HepG2 (cell line): ENCODE data around the gene PCBD2. TPM values are rescaled to one million over a fixed set of nuclear protein-coding genes. Genes with fewer than 3 reads are reported as not detected.

ENCODE experiments used
- CHD2 ChIP-seq: IDR thresholded peaks from 2 replicates; pipeline ENCODE4 v1.6.1; 2011; ENCODE audit warnings: low read depth, low read length, improper control_type of control experiment
- E2F2 ChIP-seq: sonication (generic); formaldehyde crosslinking; IDR thresholded peaks from 2 replicates; pipeline ENCODE4 v1.4.0; 2020; ENCODE audit warnings: missing genetic modification reagents, borderline replicate concordance
- HNRNPLL ChIP-seq: fragments of 200-400 bp; formaldehyde crosslinking; IDR thresholded peaks from 2 replicates; pipeline ENCODE4 v1.6.1; 2017; ENCODE audit warnings: mild to moderate bottlenecking, low read depth, low read length; ENCODE audit not compliant: poor library complexity, severe bottlenecking
- SIN3A ChIP-seq: IDR thresholded peaks from 2 replicates; pipeline ENCODE4 v1.6.1; 2011; ENCODE audit warnings: low read depth, mild to moderate bottlenecking, control low read depth, low read length, borderline replicate concordance
- ZBTB38 ChIP-seq: sonication (generic); formaldehyde crosslinking; IDR thresholded peaks from 2 replicates; pipeline ENCODE4 v1.5.1; 2020; ENCODE audit warnings: mild to moderate bottlenecking, missing genetic modification reagents
- ZNF101 ChIP-seq: sonication (generic); formaldehyde crosslinking; IDR thresholded peaks from 2 replicates; pipeline ENCODE4 v1.4.0; 2020; ENCODE audit warnings: mild to moderate bottlenecking, low read depth, missing genetic modification reagents, borderline replicate concordance
- ZNF292 ChIP-seq: sonication (generic); formaldehyde crosslinking; IDR thresholded peaks from 2 replicates; pipeline ENCODE4 v1.8.1; 2022; ENCODE audit warnings: mild to moderate bottlenecking, low read depth, missing genetic modification reagents, borderline replicate concordance
- ZNF33B ChIP-seq: sonication (generic); formaldehyde crosslinking; IDR thresholded peaks from 2 replicates; pipeline ENCODE4 v1.5.1; 2020; ENCODE audit warnings: mild to moderate bottlenecking, missing genetic modification reagents
- ZNF407 ChIP-seq: sonication (generic); formaldehyde crosslinking; IDR thresholded peaks from one replicate; pipeline ENCODE4 v1.5.1; 2020; ENCODE audit warnings: mild to moderate bottlenecking, missing genetic modification reagents; ENCODE audit errors: not compliant biosample characterization
- ZNF724P ChIP-seq: sonication (generic); formaldehyde crosslinking; IDR thresholded peaks from 2 replicates; pipeline ENCODE4 v1.8.0; 2022; ENCODE audit warnings: missing genetic modification reagents, borderline replicate concordance
- ZNF891 ChIP-seq: sonication (generic); formaldehyde crosslinking; IDR thresholded peaks from 2 replicates; pipeline ENCODE4 v1.5.0; 2020; ENCODE audit warnings: mild to moderate bottlenecking, missing genetic modification reagents
- polyA plus RNA-seq, 8 experiments: library from polyadenylated mRNA; depleted of rRNA in 3 of 8; stranded (reverse) in 7 of 8; unstranded in 1 of 8; fragments of >200 nt; fragmentation: Illumina TruSeq in 4 of 8; extraction: Trizol in 4 of 8; gene quantifications; 2 replicates each; pipeline versions ENCODE4 v1.2.1 to v1.2.3, GENCODE V29; 2011 to 2016; ENCODE audit warnings: low read depth in 4 of 8, missing spikeins in 1 of 8, mixed read lengths in 1 of 8; ENCODE audit not compliant: insufficient read depth in 1 of 8
- total RNA-seq, 5 experiments: library from RNA; depleted of rRNA; stranded (reverse); fragments of >200 nt; fragmentation: Illumina TruSeq; extraction: Trizol; gene quantifications; 2 replicates each; pipeline ENCODE4 v1.2.3, GENCODE V29; 2016; ENCODE audit warnings: low read depth in 1 of 5
- TF ChIP-seq, protein P1 (sequence below): sonication (generic); formaldehyde crosslinking; IDR thresholded peaks from 2 replicates; pipeline ENCODE4 v1.4.0; 2020; ENCODE audit warnings: mild to moderate bottlenecking, missing genetic modification reagents, borderline replicate concordance
- TF ChIP-seq, protein P2 (sequence below), 2 experiments: fragments of 450-650 bp in 1 of 2; sonication (generic) in 1 of 2; formaldehyde crosslinking; IDR thresholded peaks; 2 replicates each; pipeline versions ENCODE4 v1.5.0 to v1.8.0; 2020 to 2022; ENCODE audit warnings: mild to moderate bottlenecking in 1 of 2, missing genetic modification reagents in 1 of 2
- TF ChIP-seq, protein P3 (sequence below): sonication (generic); formaldehyde crosslinking; IDR thresholded peaks from 2 replicates; pipeline ENCODE4 v1.5.1; 2020; ENCODE audit warnings: missing genetic modification reagents, mild to moderate bottlenecking, borderline replicate concordance

The PCBD2 gene
- total and polyA plus RNA-seq, 2 of the 13 experiments (the other 11 are each of a cell fraction or from before 2014, with no cell fraction given) = 5.5 to 12.0 TPM

GRCh38 chr5:134904610-134905245 lies at the start of gene PCBD2 (continued):
- TF ChIP-seq, protein P1, sequence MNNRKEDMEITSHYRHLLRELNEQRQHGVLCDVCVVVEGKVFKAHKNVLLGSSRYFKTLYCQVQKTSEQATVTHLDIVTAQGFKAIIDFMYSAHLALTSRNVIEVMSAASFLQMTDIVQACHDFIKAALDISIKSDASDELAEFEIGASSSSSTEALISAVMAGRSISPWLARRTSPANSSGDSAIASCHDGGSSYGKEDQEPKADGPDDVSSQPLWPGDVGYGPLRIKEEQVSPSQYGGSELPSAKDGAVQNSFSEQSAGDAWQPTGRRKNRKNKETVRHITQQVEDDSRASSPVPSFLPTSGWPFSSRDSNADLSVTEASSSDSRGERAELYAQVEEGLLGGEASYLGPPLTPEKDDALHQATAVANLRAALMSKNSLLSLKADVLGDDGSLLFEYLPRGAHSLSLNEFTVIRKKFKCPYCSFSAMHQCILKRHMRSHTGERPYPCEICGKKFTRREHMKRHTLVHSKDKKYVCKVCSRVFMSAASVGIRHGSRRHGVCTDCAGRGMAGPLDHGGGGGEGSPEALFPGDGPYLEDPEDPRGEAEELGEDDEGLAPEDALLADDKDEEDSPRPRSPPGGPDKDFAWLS (CRISPR knock-in tag) = 0 out of 2 replicates have a peak, but pooled peaks have one; percentile 79
- TF ChIP-seq ZNF891 (CRISPR knock-in tag) = no peak; the same call in 1 of the 2 replicates
- TF ChIP-seq, protein P2, sequence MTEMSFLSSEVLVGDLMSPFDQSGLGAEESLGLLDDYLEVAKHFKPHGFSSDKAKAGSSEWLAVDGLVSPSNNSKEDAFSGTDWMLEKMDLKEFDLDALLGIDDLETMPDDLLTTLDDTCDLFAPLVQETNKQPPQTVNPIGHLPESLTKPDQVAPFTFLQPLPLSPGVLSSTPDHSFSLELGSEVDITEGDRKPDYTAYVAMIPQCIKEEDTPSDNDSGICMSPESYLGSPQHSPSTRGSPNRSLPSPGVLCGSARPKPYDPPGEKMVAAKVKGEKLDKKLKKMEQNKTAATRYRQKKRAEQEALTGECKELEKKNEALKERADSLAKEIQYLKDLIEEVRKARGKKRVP (CRISPR knock-in tag; IDR thresholded peaks at IDR 0.05) = peak in 1 of 2 experiments; percentile 64; a peak in 2 of 4 replicates
- TF ChIP-seq, protein P3, sequence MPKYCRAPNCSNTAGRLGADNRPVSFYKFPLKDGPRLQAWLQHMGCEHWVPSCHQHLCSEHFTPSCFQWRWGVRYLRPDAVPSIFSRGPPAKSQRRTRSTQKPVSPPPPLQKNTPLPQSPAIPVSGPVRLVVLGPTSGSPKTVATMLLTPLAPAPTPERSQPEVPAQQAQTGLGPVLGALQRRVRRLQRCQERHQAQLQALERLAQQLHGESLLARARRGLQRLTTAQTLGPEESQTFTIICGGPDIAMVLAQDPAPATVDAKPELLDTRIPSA (CRISPR knock-in tag) = 0 out of 2 replicates have a peak, but pooled peaks have one; percentile 35
- no peak for TF ChIP-seq CHD2
- TF ChIP-seq E2F2 = no peak
- no peak; the same call in 1 of the 2 replicates for TF ChIP-seq ZNF724P
- TF ChIP-seq ZNF292 (CRISPR knock-in tag) = no peak
- peak; percentile 78 for TF ChIP-seq HNRNPLL
- 0 out of 2 replicates have a peak, but pooled peaks have one; percentile 11 for TF ChIP-seq ZNF101 (CRISPR knock-in tag)
- TF ChIP-seq ZNF407 (CRISPR knock-in tag) = no peak
- peak; percentile 86 for TF ChIP-seq ZBTB38 (CRISPR knock-in tag)
- 0 out of 2 replicates have a peak, but pooled peaks have one; percentile 25 for TF ChIP-seq SIN3A
- TF ChIP-seq ZNF33B (CRISPR knock-in tag) = 0 out of 2 replicates have a peak, but pooled peaks have one; percentile 29
